Neuron (in vitro differentiated cells): ENCODE results near the gene MAP7D2.

Experiments
- H2AFZ ChIP-seq: one replicate; pipeline ENCODE4 v1.6.1; 2013; ENCODE audit warnings: low read depth, mild to moderate bottlenecking, inconsistent platforms, low read length, moderate library complexity
- H3K27me3 ChIP-seq: one replicate; pipeline ENCODE4 v1.6.1; 2013; ENCODE audit warnings: low read length; ENCODE audit not compliant: insufficient read depth
- H3K36me3 ChIP-seq: one replicate; pipeline ENCODE4 v1.6.1; 2013; ENCODE audit warnings: low read length; ENCODE audit not compliant: insufficient read depth
- H3K4me1 ChIP-seq: one replicate; pipeline ENCODE4 v1.6.1; 2013; ENCODE audit warnings: low read length; ENCODE audit not compliant: insufficient read depth
- H3K4me3 ChIP-seq: 2 replicates; pipeline ENCODE4 v1.5.1; 2013; ENCODE audit warnings: mild to moderate bottlenecking, low read length, moderate library complexity
- H3K9me3 ChIP-seq: one replicate; pipeline ENCODE4 v1.6.1; 2013; ENCODE audit warnings: low read length

MAP7D2 gene

GRCh38 chrX:20053537-20053936, 63.2 kb downstream of the MAP7D2 start:
- H3K27me3 ChIP-seq: peaks cover 3% of the 10 kb centered on the region
- no peaks in the 10 kb centered on the region for H3K36me3 ChIP-seq
- H3K4me3 ChIP-seq: no peak overlapping the region
- H3K4me1 ChIP-seq: no peaks in the 10 kb centered on the region
- H3K9me3 ChIP-seq: no peaks in the 10 kb centered on the region
- H2AFZ ChIP-seq: no peak overlapping the region

GRCh38 chrX:20046864-20047263, 69.8 kb downstream of the MAP7D2 start:
- Histone ChIP-seq H3K27me3 (no peaks in the 10 kb centered on the region), H3K4me3 (no peak overlapping the region), H3K36me3 (no peaks in the 10 kb centered on the region), H3K4me1 (no peaks in the 10 kb centered on the region), H3K9me3 (no peaks in the 10 kb centered on the region), H2AFZ (no peak overlapping the region)

GRCh38 chrX:20046223-20046622, 70.5 kb downstream of the MAP7D2 start:
- H3K36me3 ChIP-seq: no peaks in the 10 kb centered on the region
- H3K4me3 ChIP-seq: no peak overlapping the region
- no peaks in the 10 kb centered on the region for H3K4me1 ChIP-seq
- H3K9me3 ChIP-seq: no peaks in the 10 kb centered on the region
- H3K27me3 ChIP-seq: no peaks in the 10 kb centered on the region
- H2AFZ ChIP-seq: no peak overlapping the region

- Histone ChIP-seq H3K4me1 (no peaks in the 10 kb centered on the region), H3K27me3 (no peaks in the 10 kb centered on the region), H2AFZ (no peak overlapping the region), H3K4me3 (no peak overlapping the region), H3K36me3 (no peaks in the 10 kb centered on the region), H3K9me3 (no peaks in the 10 kb centered on the region)
Observed at GRCh38 chrX:20042221-20042620, 74.5 kb downstream of the MAP7D2 start.

- Histone ChIP-seq H2AFZ (no peak overlapping the region), H3K4me1 (no peaks in the 10 kb centered on the region), H3K9me3 (no peaks in the 10 kb centered on the region), H3K4me3 (no peak overlapping the region), H3K27me3 (no peaks in the 10 kb centered on the region), H3K36me3 (no peaks in the 10 kb centered on the region)
Observed at GRCh38 chrX:20038966-20039365, 77.7 kb downstream of the MAP7D2 start.

- Histone ChIP-seq H3K9me3 (no peaks in the 10 kb centered on the region), H3K27me3 (no peaks in the 10 kb centered on the region), H3K36me3 (no peaks in the 10 kb centered on the region), H3K4me1 (no peaks in the 10 kb centered on the region), H3K4me3 (no peak overlapping the region), H2AFZ (no peak overlapping the region)
Observed at GRCh38 chrX:20037186-20037585, 79.5 kb downstream of the MAP7D2 start.

- H3K4me1 ChIP-seq: no peaks in the 10 kb centered on the region
- no peaks in the 10 kb centered on the region for H3K27me3 ChIP-seq
- H3K36me3 ChIP-seq: no peaks in the 10 kb centered on the region
- no peaks in the 10 kb centered on the region for H3K9me3 ChIP-seq
- H3K4me3 ChIP-seq: no peak overlapping the region
- H2AFZ ChIP-seq: no peak overlapping the region
Observed at GRCh38 chrX:20032201-20032600, 84.5 kb downstream of the MAP7D2 start.

GRCh38 chrX:20029728-20030127, 87.0 kb downstream of the MAP7D2 start:
- H3K4me1 ChIP-seq: no peaks in the 10 kb centered on the region
- H3K9me3 ChIP-seq: no peaks in the 10 kb centered on the region
- H2AFZ ChIP-seq: no peak overlapping the region
- no peaks in the 10 kb centered on the region for H3K36me3 ChIP-seq
- H3K27me3 ChIP-seq: no peaks in the 10 kb centered on the region
- H3K4me3 ChIP-seq: no peak overlapping the region

- H3K4me3 ChIP-seq: no peak overlapping the region
- no peaks in the 10 kb centered on the region for H3K9me3 ChIP-seq
- no peaks in the 10 kb centered on the region for H3K27me3 ChIP-seq
- H2AFZ ChIP-seq: no peak overlapping the region
- H3K4me1 ChIP-seq: no peaks in the 10 kb centered on the region
- H3K36me3 ChIP-seq: no peaks in the 10 kb centered on the region
Observed at GRCh38 chrX:20028588-20028987, 88.1 kb downstream of the MAP7D2 start.

- H3K9me3 ChIP-seq: no peaks in the 10 kb centered on the region
- H3K4me3 ChIP-seq: no peak overlapping the region
- H2AFZ ChIP-seq: no peak overlapping the region
Observed at GRCh38 chrX:20026278-20026677, 90.4 kb downstream of the MAP7D2 start.

GRCh38 chrX:20019672-20020365, 96.9 kb downstream of the MAP7D2 start:
- no peak overlapping the region for H2AFZ ChIP-seq
- H3K4me3 ChIP-seq: no peak overlapping the region
- H3K9me3 ChIP-seq: no peaks in the 10 kb centered on the region
- H3K27me3 ChIP-seq: no peaks in the 10 kb centered on the region
- H3K4me1 ChIP-seq: no peaks in the 10 kb centered on the region
- H3K36me3 ChIP-seq: no peaks in the 10 kb centered on the region

More at GRCh38 chrX:20026278-20026677, 90.4 kb downstream of the MAP7D2 start:
- Histone ChIP-seq H3K4me1 (no peaks in the 10 kb centered on the region), H3K36me3 (no peaks in the 10 kb centered on the region), H3K27me3 (no peaks in the 10 kb centered on the region)

- Histone ChIP-seq H3K4me1 (no peaks in the 10 kb centered on the region), H3K4me3 (no peak overlapping the region), H3K27me3 (no peaks in the 10 kb centered on the region), H3K9me3 (no peaks in the 10 kb centered on the region), H2AFZ (no peak overlapping the region), H3K36me3 (no peaks in the 10 kb centered on the region)
Observed at GRCh38 chrX:20016616-20016945, 100.1 kb downstream of the MAP7D2 start.

GRCh38 chrX:20015945-20016615, 100.6 kb downstream of the MAP7D2 start:
- no peak overlapping the region for H3K4me3 ChIP-seq
- H3K9me3 ChIP-seq: no peaks in the 10 kb centered on the region
- no peaks in the 10 kb centered on the region for H3K4me1 ChIP-seq
- H3K27me3 ChIP-seq: no peaks in the 10 kb centered on the region
- no peaks in the 10 kb centered on the region for H3K36me3 ChIP-seq
- H2AFZ ChIP-seq: no peak overlapping the region

GRCh38 chrX:20015422-20015821, 101.3 kb downstream of the MAP7D2 start:
- Histone ChIP-seq H3K9me3 (no peaks in the 10 kb centered on the region), H3K36me3 (no peaks in the 10 kb centered on the region), H3K4me3 (no peak overlapping the region), H3K4me1 (no peaks in the 10 kb centered on the region), H2AFZ (no peak overlapping the region), H3K27me3 (no peaks in the 10 kb centered on the region)
